GM12878 (cell line): ENCODE measurements around the gene MSH2. TPM values are rescaled to one million over a fixed set of nuclear protein-coding genes. Genes with fewer than 3 reads are reported as not detected.

Experiments used
- ATAC-seq: fragments of 200-7000 bp; cut with Tn5 transposase; 3 replicates; pipeline ENCODE4 v1.9.1; 2020; ENCODE audit warnings: mild to moderate bottlenecking, moderate library complexity
- BruUV-seq: library from RNA; stranded (reverse); fragments of 400-500 nt; replicated peaks from 2 replicates; lab custom pipeline; 2021; lab: Mats Ljungman, UMichigan
- CTCF ChIA-PET: fragments of 300-600 bp; sonication (Branson Sonifier 250); formaldehyde crosslinking; extraction: SDS; loops from one replicate; lab custom pipeline; 2021; ENCODE audit warnings: inconsistent platforms; lab: Yijun Ruan, JAX
- POLR2A ChIA-PET: fragments of 350-600 bp; formaldehyde crosslinking; extraction: SDS; loops from one replicate; lab custom pipeline; 2021; ENCODE audit warnings: inconsistent platforms; lab: Charles Lee
- RAD21 ChIA-PET: fragments of 300-600 bp; sonication (Branson Sonifier 250); formaldehyde crosslinking; loops from one replicate; lab custom pipeline; 2023; ENCODE audit warnings: antibody characterized with exemption; ENCODE audit not compliant: unreplicated experiment; lab: Charles Lee
- SMC1A ChIA-PET: fragments of 300-600 bp; sonication (Branson Sonifier 250); formaldehyde crosslinking; loops from one replicate; lab custom pipeline; 2023; ENCODE audit not compliant: unreplicated experiment, uncharacterized antibody; lab: Charles Lee
- DNase-seq: peaks from one replicate; pipeline ENCODE4 v3.0.0-alpha.2; 2011; ENCODE audit warnings: low read depth, low spot score
- FAIRE-seq: peaks from 3 replicates; lab custom pipeline; 2011; peaks lifted over from hg19 to GRCh38; lab: Jason Lieb, UNC
- H2AFZ ChIP-seq: 2 replicates; pipeline ENCODE4 v1.6.0; 2011; ENCODE audit warnings: low read depth, low read length, control low read depth; ENCODE audit not compliant: control insufficient read depth
- H3K27ac ChIP-seq: 2 replicates; pipeline ENCODE4 v1.5.1; 2011; ENCODE audit warnings: control low read depth; ENCODE audit not compliant: control insufficient read depth, insufficient read depth
- H3K27me3 ChIP-seq, 2 experiments: replicated peaks in 1 of 2; 2 replicates each; pipeline versions ENCODE4 v1.6.0 to v1.6.1; 2011; ENCODE audit warnings: low read length in 1 of 2; ENCODE audit not compliant: control insufficient read depth in 2 of 2, insufficient read depth in 2 of 2
- H3K36me3 ChIP-seq, 2 experiments: 2 replicates each; pipeline ENCODE4 v1.5.1; 2011; ENCODE audit warnings: low read length in 1 of 2; ENCODE audit not compliant: control insufficient read depth in 2 of 2, insufficient read depth in 2 of 2
- H3K4me1 ChIP-seq: 2 replicates; pipeline ENCODE4 v1.6.1; 2011; ENCODE audit warnings: mild to moderate bottlenecking, low read length, moderate library complexity, mixed read lengths; ENCODE audit not compliant: control insufficient read depth, insufficient read depth
- H3K4me2 ChIP-seq: 2 replicates; pipeline ENCODE4 v1.6.0; 2011; ENCODE audit warnings: control low read depth; ENCODE audit not compliant: control insufficient read depth, insufficient read depth
- H3K4me3 ChIP-seq: fragments of 200-600 bp; sonication (generic); 2 replicates; pipeline ENCODE4 v1.5.1; 2016
- H3K79me2 ChIP-seq: 2 replicates; pipeline ENCODE4 v1.6.0; 2011; ENCODE audit warnings: low read length; ENCODE audit not compliant: control insufficient read depth, insufficient read depth
- H3K9ac ChIP-seq: 2 replicates; pipeline ENCODE4 v1.8.0; 2011; ENCODE audit warnings: low read length, control low read depth, mixed read lengths; ENCODE audit not compliant: control insufficient read depth, insufficient read depth
- H3K9me3 ChIP-seq: replicated peaks from 3 replicates; pipeline ENCODE4 v1.5.1; 2011; ENCODE audit warnings: mild to moderate bottlenecking, low read length; ENCODE audit not compliant: control insufficient read depth, insufficient read depth
- H4K20me1 ChIP-seq: 2 replicates; pipeline ENCODE4 v1.6.0; 2011; ENCODE audit not compliant: control insufficient read depth, insufficient read depth
- CUX1 ChIP-seq: IDR thresholded peaks from 2 replicates; pipeline ENCODE4 v1.6.1; 2012; ENCODE audit warnings: improper control_type of control experiment, low read depth, low read length; ENCODE audit not compliant: insufficient replicate concordance
- EED ChIP-seq: sonication (generic); IDR thresholded peaks from 2 replicates; pipeline ENCODE4 v1.6.1; 2016; ENCODE audit warnings: antibody characterized with exemption, low read depth
- EGR1 ChIP-seq, 2 experiments: IDR thresholded peaks; 1 replicate in 1 of 2; 2 replicates in 1 of 2; pipeline ENCODE4 v1.6.1; 2011 to 2012; ENCODE audit warnings: low read depth in 2 of 2, low read length in 2 of 2, borderline replicate concordance in 1 of 2, mild to moderate bottlenecking in 1 of 2, moderate library complexity in 1 of 2
- EP300 ChIP-seq, 2 experiments: fragments of 150-350 bp in 1 of 2; IDR thresholded peaks; 2 replicates each; pipeline ENCODE4 v1.6.1; 2011 to 2012; ENCODE audit warnings: low read depth in 2 of 2, low read length in 2 of 2, borderline replicate concordance in 1 of 2, improper control_type of control experiment in 1 of 2, inconsistent platforms in 1 of 2; ENCODE audit not compliant: control insufficient read depth in 1 of 2
- FOXK2 ChIP-seq: fragments of 450-650 bp; IDR thresholded peaks from 2 replicates; pipeline ENCODE4 v1.6.1; 2017; ENCODE audit warnings: mild to moderate bottlenecking, moderate library complexity
- FOXM1 ChIP-seq: IDR thresholded peaks from 2 replicates; pipeline ENCODE4 v1.6.1; 2012; ENCODE audit warnings: low read depth, mild to moderate bottlenecking, inconsistent platforms, low read length, moderate library complexity
- IKZF1 ChIP-seq: fragments of 450-650 bp; conservative IDR thresholded peaks from 2 replicates; pipeline ENCODE4 v1.6.1; 2017; ENCODE audit warnings: antibody characterized with exemption, mild to moderate bottlenecking
- MLLT1 ChIP-seq: fragments of 450-650 bp; IDR thresholded peaks from 2 replicates; pipeline ENCODE4 v1.6.1; 2016; ENCODE audit warnings: mild to moderate bottlenecking
- PKNOX1 ChIP-seq: fragments of 450-650 bp; IDR thresholded peaks from 2 replicates; pipeline ENCODE4 v1.6.1; 2016; ENCODE audit warnings: mild to moderate bottlenecking
- RUNX3 ChIP-seq: IDR thresholded peaks from 2 replicates; pipeline ENCODE4 v1.6.1; 2012; ENCODE audit warnings: low read length, inconsistent platforms
- SREBF1 ChIP-seq: IDR thresholded peaks from 2 replicates; pipeline ENCODE4 v1.6.1; 2012; ENCODE audit warnings: mild to moderate bottlenecking, low read length
- ZBTB40 ChIP-seq: fragments of 450-650 bp; IDR thresholded peaks from 2 replicates; pipeline ENCODE4 v1.6.1; 2016; ENCODE audit warnings: mild to moderate bottlenecking, moderate library complexity, borderline replicate concordance
- WGBS: methylation state at CpG from one replicate; pipeline ENCODE4 v1.1.6; 2016; ENCODE audit warnings: low lambda C conversion rate; ENCODE audit not compliant: insufficient replicate concordance, insufficient coverage; ENCODE audit errors: missing lambda C conversion rate; 5-methylcytosine and 5-hydroxymethylcytosine counted together
- in situ Hi-C: fragments of 300-500 bp; cut with MboI; formaldehyde crosslinking; loops from 9 replicates; pipeline ENCODE4 v1.14.3; 2018; ENCODE audit warnings: mixed read lengths
- intact Hi-C: fragments of 100-400 bp; cut with micrococcal nuclease; formaldehyde crosslinking; loops from one replicate; pipeline ENCODE4 v1.14.2; 2022; ENCODE audit not compliant: unreplicated experiment
- polyA plus RNA-seq, 11 experiments: library from polyadenylated mRNA; depleted of rRNA in 4 of 11; unstranded in 6 of 11; stranded (reverse) in 5 of 11; fragments of >200 nt; fragmentation: Nextera tagmentation in 4 of 11; fragmentation: Illumina TruSeq in 1 of 11; extraction: Ambion mirVana in 4 of 11; extraction: Trizol in 1 of 11; gene quantifications; 1 replicate in 1 of 11; 2 replicates in 10 of 11; pipeline versions ENCODE4 v1.2.1 to v1.2.3, GENCODE V29; 2011 to 2016; ENCODE audit warnings: inconsistent platforms in 2 of 11, missing spikeins in 2 of 11, low read depth in 1 of 11
- total RNA-seq, 4 experiments: library from RNA; depleted of rRNA in 3 of 4; stranded (reverse); fragments of >200 nt in 3 of 4; fragmentation: Illumina TruSeq in 1 of 4; extraction: Trizol in 1 of 4; gene quantifications; 2 replicates each; pipeline versions ENCODE4 v1.2.1 to v1.2.3, GENCODE V29; 2013 to 2021

Gene MSH2
- total and polyA plus RNA-seq, 10 of the 15 experiments (the other 5 are each of a cell fraction or from before 2014, with no cell fraction given) = 24.3 to 94.4 (median 55.5) TPM

- H3K79me2 ChIP-seq = no peaks in the 10 kb centered on the region
- no peak overlapping the region for H3K27ac ChIP-seq
- BruUV-seq = no TSS peak
- H3K4me2 ChIP-seq = no peak overlapping the region
- H3K9me3 ChIP-seq = no peaks in the 10 kb centered on the region
- ChIA-PET RAD21 (no interaction called here), SMC1A (interaction anchor here (1.2 kb wide), 1 partner anchor 11 kb away, joined by 6 read pairs; no protein-coding TSS in a partner anchor), CTCF (no interaction called here), POLR2A (no interaction called here)
- no peak overlapping the region for H3K9ac ChIP-seq
- DNase-seq = no peak
- H3K27me3 ChIP-seq = no peaks in the 10 kb centered on the region
- H3K36me3 ChIP-seq = peaks cover 0 to 7% of the 10 kb centered on the region in 2 experiments; a peak in 2 of 4 replicates
- FAIRE-seq = no peak
- WGBS = 97% methylated on average over 3 of the region's 3 CpGs
- H3K4me1 ChIP-seq = no peaks in the 10 kb centered on the region; the same call in 1 of the 2 replicates
- intact Hi-C loops (no loop called here), in situ Hi-C loops (no loop called here)
- ATAC-seq = no peak
- no peak overlapping the region for H2AFZ ChIP-seq
- H3K4me3 ChIP-seq = no peak overlapping the region
- H4K20me1 ChIP-seq = no peaks in the 10 kb centered on the region
- TF ChIP-seq SREBF1 (no peak), FOXM1 (no peak), RUNX3 (no peak), PKNOX1 (no peak), CUX1 (no peak), EED (no peak), EP300 (IDR thresholded peaks at IDR 0.05; ENCODE audit: borderline replicate concordance in 1 of 2, control insufficient read depth in 1 of 2, low read depth in 2 of 2, low read length in 2 of 2) (no peak), IKZF1 (no peak), EGR1 (IDR thresholded peaks at IDR 0.05; ENCODE audit: borderline replicate concordance in 1 of 2, low read depth in 2 of 2, low read length in 2 of 2) (no peak), ZBTB40 (no peak), MLLT1 (no peak), FOXK2 (no peak)
These were observed 52.5 kb downstream of the MSH2 start for GRCh38 chr2:47455411-47455810.
